BE2C (cell line): ENCODE results near the gene CCNF.

ENCODE experiments used
- DNase-seq: peaks from one replicate; pipeline ENCODE4 v3.0.0-alpha.2; 2020
- H3K27me3 ChIP-seq: fragments of 250-450 bp; sonication (Bioruptor Pico); 2 replicates; pipeline ENCODE4 v1.5.1; 2020; ENCODE audit warnings: mild to moderate bottlenecking
- H3K36me3 ChIP-seq: fragments of 250-450 bp; sonication (Bioruptor Pico); 2 replicates; pipeline ENCODE4 v1.5.1; 2020; ENCODE audit warnings: mild to moderate bottlenecking
- H3K4me1 ChIP-seq: fragments of 250-450 bp; sonication (Bioruptor Pico); 2 replicates; pipeline ENCODE4 v1.5.1; 2020
- H3K4me3 ChIP-seq: 2 replicates; pipeline ENCODE4 v1.5.1; 2011; ENCODE audit warnings: low read depth, low read length
- H3K9me3 ChIP-seq: fragments of 250-450 bp; sonication (Bioruptor Pico); 2 replicates; pipeline ENCODE4 v1.5.1; 2020
- TF ChIP-seq, protein P1 (sequence below): IDR thresholded peaks from 2 replicates; pipeline ENCODE4 v1.5.1; 2012; ENCODE audit warnings: mild to moderate bottlenecking, low read depth, low read length

CCNF gene

DNA sequence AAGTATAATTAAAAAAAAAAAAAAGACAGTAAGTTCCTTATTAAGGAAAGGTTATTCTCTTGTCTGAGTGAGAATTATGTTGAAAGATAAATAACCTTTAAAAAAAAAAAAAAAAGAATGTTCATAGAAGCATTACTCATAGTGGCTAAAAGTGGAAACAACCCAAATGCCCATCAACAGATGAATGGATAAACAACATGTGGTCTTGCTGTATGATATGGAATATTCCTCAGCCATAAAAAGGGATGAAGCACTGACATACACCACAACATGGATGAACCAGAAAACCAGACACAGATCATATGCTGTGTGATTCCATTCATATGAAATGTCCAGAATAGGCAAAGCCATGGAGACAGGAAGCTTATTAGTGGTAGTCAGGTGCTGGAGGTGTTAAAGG, 9.2 kb upstream of the CCNF start:
- H3K4me1 ChIP-seq: no peaks in the 10 kb centered on the region
- no peak for DNase-seq
- no peaks in the 10 kb centered on the region for H3K36me3 ChIP-seq
- TF ChIP-seq, protein P1, sequence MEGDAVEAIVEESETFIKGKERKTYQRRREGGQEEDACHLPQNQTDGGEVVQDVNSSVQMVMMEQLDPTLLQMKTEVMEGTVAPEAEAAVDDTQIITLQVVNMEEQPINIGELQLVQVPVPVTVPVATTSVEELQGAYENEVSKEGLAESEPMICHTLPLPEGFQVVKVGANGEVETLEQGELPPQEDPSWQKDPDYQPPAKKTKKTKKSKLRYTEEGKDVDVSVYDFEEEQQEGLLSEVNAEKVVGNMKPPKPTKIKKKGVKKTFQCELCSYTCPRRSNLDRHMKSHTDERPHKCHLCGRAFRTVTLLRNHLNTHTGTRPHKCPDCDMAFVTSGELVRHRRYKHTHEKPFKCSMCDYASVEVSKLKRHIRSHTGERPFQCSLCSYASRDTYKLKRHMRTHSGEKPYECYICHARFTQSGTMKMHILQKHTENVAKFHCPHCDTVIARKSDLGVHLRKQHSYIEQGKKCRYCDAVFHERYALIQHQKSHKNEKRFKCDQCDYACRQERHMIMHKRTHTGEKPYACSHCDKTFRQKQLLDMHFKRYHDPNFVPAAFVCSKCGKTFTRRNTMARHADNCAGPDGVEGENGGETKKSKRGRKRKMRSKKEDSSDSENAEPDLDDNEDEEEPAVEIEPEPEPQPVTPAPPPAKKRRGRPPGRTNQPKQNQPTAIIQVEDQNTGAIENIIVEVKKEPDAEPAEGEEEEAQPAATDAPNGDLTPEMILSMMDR: no peak
- H3K27me3 ChIP-seq: no peaks in the 10 kb centered on the region
- no peak overlapping the region for H3K4me3 ChIP-seq
- H3K9me3 ChIP-seq: no peaks in the 10 kb centered on the region

DNA sequence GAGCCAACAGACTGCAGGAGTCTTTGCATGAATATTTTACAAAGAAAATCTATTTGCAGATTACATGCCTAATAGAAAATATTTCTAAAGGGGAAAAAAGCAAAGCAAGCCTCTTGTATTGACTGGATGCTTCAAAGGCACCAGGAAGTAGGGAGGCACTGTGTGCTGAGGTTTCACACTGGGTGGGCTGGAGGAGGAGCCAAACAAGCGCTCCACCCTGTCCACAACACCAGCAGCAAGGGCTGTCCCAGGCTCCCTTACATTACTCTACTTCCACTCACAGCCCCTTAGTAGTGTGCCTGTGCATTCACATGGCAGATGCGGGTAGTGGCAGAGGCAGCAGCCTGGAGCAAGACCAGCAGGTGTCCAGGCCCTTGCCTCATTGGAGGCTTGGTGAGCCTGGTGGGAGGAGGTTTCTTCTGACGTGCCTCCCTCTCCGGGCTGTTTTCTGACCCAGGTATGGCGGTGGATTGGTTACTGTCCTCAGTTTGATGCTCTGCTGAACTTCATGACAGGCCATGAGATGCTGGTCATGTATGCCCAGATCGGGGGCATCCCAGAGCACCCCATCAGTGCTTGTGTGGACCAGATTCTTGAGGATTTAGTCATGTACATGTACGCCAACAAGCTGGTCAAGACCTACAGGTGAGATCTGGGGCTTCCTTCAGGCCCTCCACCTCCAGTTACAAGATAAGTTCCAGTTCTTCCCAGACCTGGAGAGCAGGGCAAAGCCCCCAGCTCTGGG, 7.0 kb upstream of the CCNF start:
- H3K36me3 ChIP-seq: no peaks in the 10 kb centered on the region
- TF ChIP-seq, protein P1: no peak
- no peak for DNase-seq

DNA sequence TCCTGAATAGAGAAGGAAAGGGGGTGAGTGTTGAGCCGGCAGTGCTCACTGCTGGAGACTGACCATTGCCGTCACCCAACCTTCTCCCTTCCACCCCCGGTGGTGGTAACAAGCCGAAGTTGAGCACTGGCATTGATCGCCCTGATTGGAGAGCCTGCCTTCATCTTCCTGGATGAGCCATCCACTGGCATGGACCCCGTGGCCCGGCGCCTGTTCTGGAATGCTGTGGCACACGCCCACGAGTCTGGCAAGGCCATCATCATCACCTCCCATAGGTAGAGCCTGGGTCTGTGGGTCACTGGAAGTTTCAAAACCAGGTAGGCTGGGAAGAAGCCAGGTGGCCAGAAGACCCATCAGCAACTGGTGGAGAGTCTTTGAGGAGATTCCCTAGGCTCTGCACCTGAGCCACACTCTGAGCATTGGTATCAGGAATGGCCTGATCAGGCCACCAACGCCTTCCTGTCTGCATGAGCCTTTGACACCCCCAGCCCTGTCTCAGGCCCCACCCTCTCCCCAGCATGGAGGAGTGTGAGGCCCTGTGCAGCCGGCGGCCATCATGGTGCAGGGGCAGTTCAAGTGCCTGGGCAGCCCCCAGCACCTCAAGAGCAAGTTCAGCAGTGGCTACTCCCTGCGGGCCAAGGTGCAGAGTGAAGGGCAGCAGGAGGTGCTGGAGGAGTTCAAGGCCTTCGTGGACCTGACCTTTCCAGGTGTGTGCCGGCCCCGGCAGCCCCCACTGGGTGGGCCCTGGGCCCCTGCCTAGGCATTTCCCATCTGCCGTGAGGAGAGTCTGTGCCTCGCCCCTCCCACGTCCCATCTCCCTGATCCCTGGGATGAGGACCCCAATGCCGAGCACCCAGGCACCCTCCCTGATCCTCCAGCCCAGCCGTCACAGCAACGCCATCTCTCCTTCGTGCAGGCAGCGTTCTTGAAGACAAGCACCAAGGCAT, 4.9 kb upstream of the CCNF start:
- 0 out of 2 replicates have a peak, but pooled peaks cover 2% of the 10 kb centered on the region for H3K4me1 ChIP-seq
- H3K9me3 ChIP-seq: no peaks in the 10 kb centered on the region
- H3K27me3 ChIP-seq: no peaks in the 10 kb centered on the region
- DNase-seq: no peak
- TF ChIP-seq, protein P1: no peak
- no peaks in the 10 kb centered on the region for H3K36me3 ChIP-seq
- no peak overlapping the region for H3K4me3 ChIP-seq

More for the DNA sequence above, 7.0 kb upstream of the CCNF start:
- Histone ChIP-seq H3K4me1 (0 out of 2 replicates have a peak, but pooled peaks cover 2% of the 10 kb centered on the region), H3K9me3 (no peaks in the 10 kb centered on the region), H3K4me3 (no peak overlapping the region), H3K27me3 (no peaks in the 10 kb centered on the region)

DNA sequence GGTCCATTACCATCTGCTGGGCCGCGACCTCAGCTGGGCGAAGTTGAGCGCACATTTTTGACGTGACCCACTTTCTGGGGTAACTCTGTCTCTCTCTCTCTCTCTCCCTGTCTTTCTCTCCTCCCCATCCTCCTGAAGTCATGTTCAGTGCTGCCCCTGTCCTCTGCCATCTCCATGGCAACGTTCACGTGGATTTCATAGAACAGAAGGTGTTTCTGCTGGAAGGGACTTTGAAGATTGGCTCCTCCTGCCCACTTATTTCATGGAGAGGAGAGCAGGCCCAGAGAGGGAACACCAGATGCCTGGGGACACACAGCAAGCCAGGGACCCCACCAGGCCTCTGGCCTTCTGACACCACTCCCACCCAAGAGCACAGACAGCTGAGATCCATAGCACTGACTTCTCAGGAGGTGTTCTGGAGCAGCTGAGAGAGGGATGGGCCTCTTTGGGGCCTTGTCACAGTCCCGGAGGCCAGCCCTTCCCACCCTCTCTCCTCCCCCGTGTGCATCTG, 4.2 kb upstream of the CCNF start:
- H3K4me3 ChIP-seq: no peak overlapping the region
- 0 out of 2 replicates have a peak, but pooled peaks cover 3% of the 10 kb centered on the region for H3K36me3 ChIP-seq
- H3K27me3 ChIP-seq: no peaks in the 10 kb centered on the region
- H3K4me1 ChIP-seq: 0 out of 2 replicates have a peak, but pooled peaks cover 2% of the 10 kb centered on the region
- H3K9me3 ChIP-seq: no peaks in the 10 kb centered on the region
- TF ChIP-seq, protein P1: no peak
- no peak for DNase-seq

DNA sequence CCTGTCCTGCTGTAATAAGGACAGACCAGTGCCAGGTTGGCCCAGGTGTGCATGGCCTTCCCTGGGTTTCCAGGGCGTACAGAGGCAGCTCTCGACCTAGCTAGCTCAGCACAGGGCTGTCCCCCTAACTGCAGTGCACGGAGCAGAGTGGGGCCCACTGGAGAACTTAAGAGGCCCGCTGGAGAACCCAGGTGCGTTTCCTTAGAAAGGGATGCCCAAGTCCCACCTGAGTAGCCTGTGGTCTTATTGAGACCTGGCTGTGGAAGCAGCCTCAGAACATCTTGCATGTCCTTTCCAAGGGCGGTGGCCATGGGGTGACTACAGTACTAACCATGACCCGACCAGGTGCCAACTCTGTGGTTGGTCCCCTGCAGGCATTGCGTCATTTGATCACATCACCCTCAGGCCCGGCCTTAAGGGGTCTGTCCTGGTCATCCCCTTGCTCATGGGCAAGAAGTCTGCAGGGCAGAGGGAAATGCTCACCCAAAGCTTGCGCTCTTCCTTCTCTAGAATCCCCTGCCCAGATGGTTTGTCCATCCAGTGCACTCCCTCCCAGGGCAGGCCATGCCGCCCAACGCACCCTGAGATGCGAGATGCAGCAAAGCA, 3.3 kb upstream of the CCNF start:
- H3K36me3 ChIP-seq: peaks cover 9% of the 10 kb centered on the region
- no peak overlapping the region for H3K4me3 ChIP-seq
- H3K9me3 ChIP-seq: no peaks in the 10 kb centered on the region
- H3K4me1 ChIP-seq: peaks cover 5% of the 10 kb centered on the region; the same call in 1 of the 2 replicates
- no peaks in the 10 kb centered on the region for H3K27me3 ChIP-seq
- TF ChIP-seq, protein P1: no peak
- DNase-seq: no peak
